ENCODE data around the gene C11orf68. TPM values are rescaled to one million over a fixed set of nuclear protein-coding genes. Genes with fewer than 3 reads are reported as not detected.

Gene C11orf68
- total and polyA plus RNA-seq, 10 donors, result 22.0 to 44.9 (median 33.2) TPM

DNA sequence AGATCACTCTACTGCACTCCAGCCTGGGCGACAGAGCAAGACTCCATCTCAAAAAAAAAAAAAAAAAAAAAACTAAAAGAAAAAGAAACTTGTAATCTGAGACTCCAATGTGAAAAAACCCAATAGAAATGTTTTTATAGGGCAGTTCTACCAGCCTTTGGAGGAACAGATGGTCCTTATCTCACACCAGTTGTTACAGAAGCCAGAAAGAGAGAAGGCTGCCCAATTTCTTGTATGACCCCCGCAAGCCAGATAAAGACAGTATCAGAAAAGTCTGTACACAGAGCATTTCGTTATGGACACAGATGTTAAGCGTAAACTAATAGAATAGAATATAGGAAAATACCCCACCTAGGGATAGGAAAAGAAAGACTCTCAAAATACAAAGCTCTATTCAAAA lies 15.2 kb upstream of the C11orf68 start:
- TF ChIP-seq POLR2A (IDR thresholded peaks at IDR 0.05), result no peak
- TF ChIP-seq, protein P1, sequence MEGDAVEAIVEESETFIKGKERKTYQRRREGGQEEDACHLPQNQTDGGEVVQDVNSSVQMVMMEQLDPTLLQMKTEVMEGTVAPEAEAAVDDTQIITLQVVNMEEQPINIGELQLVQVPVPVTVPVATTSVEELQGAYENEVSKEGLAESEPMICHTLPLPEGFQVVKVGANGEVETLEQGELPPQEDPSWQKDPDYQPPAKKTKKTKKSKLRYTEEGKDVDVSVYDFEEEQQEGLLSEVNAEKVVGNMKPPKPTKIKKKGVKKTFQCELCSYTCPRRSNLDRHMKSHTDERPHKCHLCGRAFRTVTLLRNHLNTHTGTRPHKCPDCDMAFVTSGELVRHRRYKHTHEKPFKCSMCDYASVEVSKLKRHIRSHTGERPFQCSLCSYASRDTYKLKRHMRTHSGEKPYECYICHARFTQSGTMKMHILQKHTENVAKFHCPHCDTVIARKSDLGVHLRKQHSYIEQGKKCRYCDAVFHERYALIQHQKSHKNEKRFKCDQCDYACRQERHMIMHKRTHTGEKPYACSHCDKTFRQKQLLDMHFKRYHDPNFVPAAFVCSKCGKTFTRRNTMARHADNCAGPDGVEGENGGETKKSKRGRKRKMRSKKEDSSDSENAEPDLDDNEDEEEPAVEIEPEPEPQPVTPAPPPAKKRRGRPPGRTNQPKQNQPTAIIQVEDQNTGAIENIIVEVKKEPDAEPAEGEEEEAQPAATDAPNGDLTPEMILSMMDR (IDR thresholded peaks at IDR 0.05 in 8 of 11, conservative IDR thresholded peaks at IDR 0.05 in 3 of 11), result no peak
- Histone ChIP-seq H3K36me3 (no peaks in the 10 kb centered on the region), H3K27ac (no peak overlapping the region), H3K4me3 (no peak overlapping the region), H3K9me3 (no peaks in the 10 kb centered on the region), H3K4me1 (peaks cover 0 to 3% (median under 1%) of the 10 kb centered on the region in 6 donors), H3K27me3 (replicated peaks in 1 of 7) (peaks cover 0 to 9% (median 0%) of the 10 kb centered on the region in 7 donors)
- intact Hi-C loops (cut with DNase I; ENCODE audit: low total_unique reads), result no loop called here
- DNase-seq, result no peak
- WGBS, 5 donors, result 80 to 88% (median 84%) methylated on average over 4 of the region's 4 CpGs

DNA sequence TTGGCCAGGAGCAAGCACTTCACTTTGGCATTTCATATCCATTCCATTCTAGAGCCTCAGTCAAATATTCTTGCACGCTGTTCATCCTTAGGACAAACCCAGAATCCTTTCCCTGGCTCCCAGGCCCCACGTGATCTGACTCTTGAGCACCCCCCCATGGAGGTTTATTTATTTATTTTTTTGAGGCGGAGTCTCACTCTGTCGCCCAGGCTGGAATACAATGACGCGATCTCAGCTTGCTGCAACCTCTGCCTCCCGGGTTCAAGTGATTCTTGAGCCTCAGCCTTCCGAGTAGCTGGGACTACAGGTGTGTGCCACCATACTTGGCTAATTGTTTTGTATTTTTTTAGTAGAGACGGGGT lies 13.7 kb upstream of the C11orf68 start:
- 52 to 70% (median 63%) methylated on average over 9 of the region's 9 CpGs for WGBS, 5 donors
- Histone ChIP-seq H3K27ac (no peak overlapping the region), H3K9me3 (no peaks in the 10 kb centered on the region), H3K4me1 (peaks cover 9 to 18% (median 14%) of the 10 kb centered on the region in 6 donors), H3K27me3 (replicated peaks in 1 of 7) (peaks cover 0 to 5% (median 0%) of the 10 kb centered on the region in 7 donors), H3K36me3 (no peaks in the 10 kb centered on the region), H3K4me3 (no peak overlapping the region)
- TF ChIP-seq POLR2AphosphoS5 (IDR thresholded peaks at IDR 0.05), result no peak
- TF ChIP-seq, protein P1 (IDR thresholded peaks at IDR 0.05 in 8 of 11, conservative IDR thresholded peaks at IDR 0.05 in 3 of 11), result no peak
- TF ChIP-seq POLR2A (IDR thresholded peaks at IDR 0.05), result no peak
- intact Hi-C loops (cut with DNase I; ENCODE audit: low total_unique reads), result no loop called here
- DNase-seq, result no peak

DNA sequence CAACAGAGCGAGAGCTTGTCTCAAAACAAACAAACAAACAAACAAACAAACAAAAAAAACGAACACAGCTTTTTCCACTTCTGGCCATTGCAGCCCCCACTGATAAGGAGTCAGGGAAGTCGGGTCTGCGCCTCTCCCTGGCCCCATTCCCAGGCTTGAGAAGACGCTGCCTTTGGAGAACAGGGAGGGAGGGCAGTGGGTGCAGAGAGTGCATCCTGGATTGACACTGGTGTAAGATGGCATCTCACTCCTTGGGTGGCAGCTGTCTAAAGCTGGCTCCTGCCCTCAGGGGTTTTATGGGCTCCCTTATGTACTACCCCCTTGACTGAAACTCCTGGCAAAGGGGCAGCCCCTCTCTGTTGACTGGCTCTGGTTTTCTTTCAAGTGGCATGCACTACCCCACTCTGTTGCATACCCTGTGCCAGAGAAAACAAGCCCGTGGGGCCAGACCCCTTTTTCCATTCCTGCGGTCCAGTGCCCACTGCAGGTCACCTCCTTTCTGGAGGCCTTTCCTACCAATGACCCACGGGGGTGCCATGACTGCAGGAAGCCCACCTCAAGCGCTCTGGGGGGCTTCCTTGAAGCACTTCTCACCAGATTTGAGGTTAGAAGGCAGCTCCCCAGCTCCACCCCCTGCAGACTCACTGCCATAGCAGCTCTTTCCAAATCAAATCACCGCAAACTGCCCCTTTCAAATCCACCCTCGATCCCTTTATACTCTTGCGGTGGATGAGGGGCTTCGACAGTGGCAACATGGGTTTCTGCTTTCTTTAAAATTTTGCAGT lies 13.1 kb upstream of the C11orf68 start:
- DNase-seq, result no peak
- H3K27ac ChIP-seq, result no peak overlapping the region
- no peaks in the 10 kb centered on the region for H3K36me3 ChIP-seq
- no peak overlapping the region for H3K4me3 ChIP-seq
- no peaks in the 10 kb centered on the region for H3K9me3 ChIP-seq
- no peaks in the 10 kb centered on the region for H3K27me3 ChIP-seq (replicated peaks in 1 of 7)
- WGBS, 5 donors, result 66 to 74% (median 72%) methylated on average over 13 of the region's 13 CpGs
- TF ChIP-seq POLR2AphosphoS5 (IDR thresholded peaks at IDR 0.05) (no peak), POLR2A (IDR thresholded peaks at IDR 0.05) (no peak)
- TF ChIP-seq, protein P1 (IDR thresholded peaks at IDR 0.05 in 8 of 11, conservative IDR thresholded peaks at IDR 0.05 in 3 of 11), result no peak
- H3K4me1 ChIP-seq, result peaks cover 12 to 24% (median 20%) of the 10 kb centered on the region in 6 donors
- intact Hi-C loops (cut with DNase I; ENCODE audit: low total_unique reads), result no loop called here

DNA sequence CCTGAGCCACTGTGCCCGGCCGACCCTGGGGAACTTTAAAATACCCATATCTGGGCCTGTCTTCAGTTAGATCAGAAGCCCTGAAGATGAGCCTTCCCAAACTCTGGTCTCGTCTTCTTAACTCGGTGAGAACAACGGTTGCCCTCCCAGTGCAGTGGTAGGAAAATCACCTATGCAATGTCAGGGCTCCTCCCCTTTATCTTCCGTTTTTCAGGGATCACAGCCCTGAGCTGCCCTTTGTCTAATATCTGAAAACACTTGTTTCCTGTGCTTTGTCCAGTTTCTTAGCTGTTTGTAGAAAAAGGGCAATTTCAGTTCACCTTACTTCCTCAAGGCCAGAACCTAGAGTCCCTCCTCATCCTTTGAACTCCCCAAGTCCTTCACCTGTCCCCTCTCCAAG lies 9.8 kb upstream of the C11orf68 start:
- no peaks in the 10 kb centered on the region for H3K9me3 ChIP-seq
- peak overlapping the region in 1 of 8 donors; percentile 59 for H3K4me3 ChIP-seq
- intact Hi-C loops (cut with DNase I; ENCODE audit: low total_unique reads), result no loop called here
- peaks cover 12 to 28% (median 20%) of the 10 kb centered on the region in 6 donors for H3K4me1 ChIP-seq
- H3K36me3 ChIP-seq, result peaks cover 0 to 19% (median under 1%) of the 10 kb centered on the region in 6 donors
- DNase-seq, result no peak
- H3K27ac ChIP-seq, result peak overlapping the region; percentile 76 to 94 (median 86)
- WGBS, 5 donors, result 31 to 48% (median 33%) methylated on average over 6 of the region's 6 CpGs
- TF ChIP-seq POLR2A (IDR thresholded peaks at IDR 0.05) (no peak), POLR2AphosphoS5 (IDR thresholded peaks at IDR 0.05) (no peak)
- TF ChIP-seq, protein P1 (IDR thresholded peaks at IDR 0.05 in 8 of 11, conservative IDR thresholded peaks at IDR 0.05 in 3 of 11), result no peak
- H3K27me3 ChIP-seq (replicated peaks in 1 of 7), result no peaks in the 10 kb centered on the region
